ENCODE measurements around the gene SMPD4.

DNA sequence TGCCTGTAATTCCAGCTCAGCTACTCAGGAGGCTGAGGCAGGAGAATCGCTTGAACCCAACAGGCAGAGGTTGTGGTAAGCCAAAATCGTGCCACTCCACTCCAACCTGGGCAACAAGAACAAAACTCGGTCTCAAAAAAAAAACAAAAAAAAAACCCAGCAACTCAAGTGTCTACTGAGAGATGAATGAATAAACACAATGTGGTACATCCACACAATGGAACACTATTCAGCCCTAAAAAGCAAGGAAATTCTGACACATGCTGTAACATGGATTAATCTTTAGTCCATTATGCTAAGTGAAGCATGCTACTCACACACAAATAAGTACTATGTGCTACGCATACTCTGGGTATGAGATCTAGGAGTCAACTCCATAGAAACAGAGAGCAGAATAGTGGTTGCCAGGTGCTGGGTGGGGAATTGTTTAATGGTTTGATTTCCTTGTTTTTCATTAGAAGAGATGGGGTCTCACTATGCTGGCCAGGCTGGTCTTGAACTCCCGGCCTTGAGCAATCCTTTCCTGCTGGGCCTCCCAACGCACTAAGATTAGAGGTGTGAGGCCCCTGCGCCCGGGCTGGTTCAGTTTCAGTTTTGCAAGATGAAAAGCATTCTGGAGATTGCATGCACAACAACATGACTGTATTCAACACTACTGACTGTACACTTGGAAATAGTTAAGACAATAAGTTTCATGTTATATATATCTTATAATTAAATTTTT, 15.9 kb downstream of the SMPD4 start:
- TF ChIP-seq, protein P1, sequence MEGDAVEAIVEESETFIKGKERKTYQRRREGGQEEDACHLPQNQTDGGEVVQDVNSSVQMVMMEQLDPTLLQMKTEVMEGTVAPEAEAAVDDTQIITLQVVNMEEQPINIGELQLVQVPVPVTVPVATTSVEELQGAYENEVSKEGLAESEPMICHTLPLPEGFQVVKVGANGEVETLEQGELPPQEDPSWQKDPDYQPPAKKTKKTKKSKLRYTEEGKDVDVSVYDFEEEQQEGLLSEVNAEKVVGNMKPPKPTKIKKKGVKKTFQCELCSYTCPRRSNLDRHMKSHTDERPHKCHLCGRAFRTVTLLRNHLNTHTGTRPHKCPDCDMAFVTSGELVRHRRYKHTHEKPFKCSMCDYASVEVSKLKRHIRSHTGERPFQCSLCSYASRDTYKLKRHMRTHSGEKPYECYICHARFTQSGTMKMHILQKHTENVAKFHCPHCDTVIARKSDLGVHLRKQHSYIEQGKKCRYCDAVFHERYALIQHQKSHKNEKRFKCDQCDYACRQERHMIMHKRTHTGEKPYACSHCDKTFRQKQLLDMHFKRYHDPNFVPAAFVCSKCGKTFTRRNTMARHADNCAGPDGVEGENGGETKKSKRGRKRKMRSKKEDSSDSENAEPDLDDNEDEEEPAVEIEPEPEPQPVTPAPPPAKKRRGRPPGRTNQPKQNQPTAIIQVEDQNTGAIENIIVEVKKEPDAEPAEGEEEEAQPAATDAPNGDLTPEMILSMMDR (IDR thresholded peaks at IDR 0.05; ENCODE audit: insufficient read depth, low read depth, low read length): no peak
- no peak for TF ChIP-seq EZH2 (IDR thresholded peaks at IDR 0.05; ENCODE audit: insufficient read depth, low read length)
